Measurements from ENCODE around the gene PODXL2.
"Not testable (repeated sequence)": the region's sequence is repeated elsewhere in the genome, so short reads cannot be mapped to it uniquely, and the experiment has no call there.

DNA sequence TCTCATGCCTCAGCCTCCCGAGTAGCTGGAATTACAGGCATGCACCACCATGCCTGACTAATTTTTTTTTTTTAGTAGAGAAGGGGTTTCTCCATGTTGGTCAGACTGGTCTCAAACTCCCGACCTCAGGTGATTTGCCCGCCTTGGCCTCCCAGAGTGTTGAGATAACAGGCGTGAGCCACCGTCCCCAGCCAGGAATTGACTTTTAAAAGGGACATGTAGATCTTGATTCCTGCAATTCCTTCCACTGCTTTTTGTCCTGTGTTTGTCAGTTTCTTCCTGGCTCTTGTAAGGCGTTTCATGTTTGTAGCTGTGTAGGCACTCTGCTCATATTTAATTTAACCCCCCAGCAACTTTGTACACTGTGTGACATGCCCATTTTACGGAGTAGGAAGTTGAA lies 23.4 kb upstream of the PODXL2 start:
- TF ChIP-seq, protein P1, sequence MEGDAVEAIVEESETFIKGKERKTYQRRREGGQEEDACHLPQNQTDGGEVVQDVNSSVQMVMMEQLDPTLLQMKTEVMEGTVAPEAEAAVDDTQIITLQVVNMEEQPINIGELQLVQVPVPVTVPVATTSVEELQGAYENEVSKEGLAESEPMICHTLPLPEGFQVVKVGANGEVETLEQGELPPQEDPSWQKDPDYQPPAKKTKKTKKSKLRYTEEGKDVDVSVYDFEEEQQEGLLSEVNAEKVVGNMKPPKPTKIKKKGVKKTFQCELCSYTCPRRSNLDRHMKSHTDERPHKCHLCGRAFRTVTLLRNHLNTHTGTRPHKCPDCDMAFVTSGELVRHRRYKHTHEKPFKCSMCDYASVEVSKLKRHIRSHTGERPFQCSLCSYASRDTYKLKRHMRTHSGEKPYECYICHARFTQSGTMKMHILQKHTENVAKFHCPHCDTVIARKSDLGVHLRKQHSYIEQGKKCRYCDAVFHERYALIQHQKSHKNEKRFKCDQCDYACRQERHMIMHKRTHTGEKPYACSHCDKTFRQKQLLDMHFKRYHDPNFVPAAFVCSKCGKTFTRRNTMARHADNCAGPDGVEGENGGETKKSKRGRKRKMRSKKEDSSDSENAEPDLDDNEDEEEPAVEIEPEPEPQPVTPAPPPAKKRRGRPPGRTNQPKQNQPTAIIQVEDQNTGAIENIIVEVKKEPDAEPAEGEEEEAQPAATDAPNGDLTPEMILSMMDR (IDR thresholded peaks at IDR 0.05): not testable (repeated sequence)
- TF ChIP-seq POLR2AphosphoS5 (IDR thresholded peaks at IDR 0.05; ENCODE audit: low read depth, low read length); TCF7L2 (IDR thresholded peaks at IDR 0.05; ENCODE audit: low read depth, low read length); SIN3A (IDR thresholded peaks at IDR 0.05; ENCODE audit: borderline replicate concordance, insufficient read depth, low read depth, low read length): not testable (repeated sequence)
- TF ChIP-seq, protein P2, sequence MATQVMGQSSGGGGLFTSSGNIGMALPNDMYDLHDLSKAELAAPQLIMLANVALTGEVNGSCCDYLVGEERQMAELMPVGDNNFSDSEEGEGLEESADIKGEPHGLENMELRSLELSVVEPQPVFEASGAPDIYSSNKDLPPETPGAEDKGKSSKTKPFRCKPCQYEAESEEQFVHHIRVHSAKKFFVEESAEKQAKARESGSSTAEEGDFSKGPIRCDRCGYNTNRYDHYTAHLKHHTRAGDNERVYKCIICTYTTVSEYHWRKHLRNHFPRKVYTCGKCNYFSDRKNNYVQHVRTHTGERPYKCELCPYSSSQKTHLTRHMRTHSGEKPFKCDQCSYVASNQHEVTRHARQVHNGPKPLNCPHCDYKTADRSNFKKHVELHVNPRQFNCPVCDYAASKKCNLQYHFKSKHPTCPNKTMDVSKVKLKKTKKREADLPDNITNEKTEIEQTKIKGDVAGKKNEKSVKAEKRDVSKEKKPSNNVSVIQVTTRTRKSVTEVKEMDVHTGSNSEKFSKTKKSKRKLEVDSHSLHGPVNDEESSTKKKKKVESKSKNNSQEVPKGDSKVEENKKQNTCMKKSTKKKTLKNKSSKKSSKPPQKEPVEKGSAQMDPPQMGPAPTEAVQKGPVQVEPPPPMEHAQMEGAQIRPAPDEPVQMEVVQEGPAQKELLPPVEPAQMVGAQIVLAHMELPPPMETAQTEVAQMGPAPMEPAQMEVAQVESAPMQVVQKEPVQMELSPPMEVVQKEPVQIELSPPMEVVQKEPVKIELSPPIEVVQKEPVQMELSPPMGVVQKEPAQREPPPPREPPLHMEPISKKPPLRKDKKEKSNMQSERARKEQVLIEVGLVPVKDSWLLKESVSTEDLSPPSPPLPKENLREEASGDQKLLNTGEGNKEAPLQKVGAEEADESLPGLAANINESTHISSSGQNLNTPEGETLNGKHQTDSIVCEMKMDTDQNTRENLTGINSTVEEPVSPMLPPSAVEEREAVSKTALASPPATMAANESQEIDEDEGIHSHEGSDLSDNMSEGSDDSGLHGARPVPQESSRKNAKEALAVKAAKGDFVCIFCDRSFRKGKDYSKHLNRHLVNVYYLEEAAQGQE (IDR thresholded peaks at IDR 0.05; ENCODE audit: insufficient read depth in 1 of 2, low read depth in 2 of 2, low read length in 1 of 2): not testable (repeated sequence)

Data from Panc1 (cell line).